ENCODE results near the gene VWA3B.
"Not testable (repeated sequence)": the region's sequence is repeated elsewhere in the genome, so short reads cannot be mapped to it uniquely, and the experiment has no call there.

Gene VWA3B

GRCh38 chr2:98268225-98268624, 181.3 kb downstream of the VWA3B start:
- DNase-seq: not testable (repeated sequence)

GRCh38 chr2:98269274-98269673, 182.3 kb downstream of the VWA3B start:
- DNase-seq: no peak

DNA sequence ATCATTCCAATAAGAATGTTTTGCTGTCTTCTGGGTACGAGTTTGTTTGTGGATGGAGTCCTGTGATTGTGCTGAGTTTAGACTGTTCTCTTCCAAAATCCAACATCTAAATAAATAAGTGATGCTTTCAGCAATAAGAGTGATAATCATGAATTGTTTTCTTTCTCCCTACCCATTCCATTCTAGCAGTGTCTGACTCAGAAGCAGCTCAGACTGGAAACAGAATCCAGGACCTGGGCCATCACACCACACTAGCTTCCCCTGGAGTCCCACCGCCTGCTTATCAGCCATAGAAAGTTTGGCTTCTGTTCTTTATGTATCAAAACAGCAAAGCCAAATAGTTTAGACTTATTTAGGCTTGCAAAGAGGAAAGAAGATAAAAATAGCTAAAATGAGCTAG, 182.9 kb downstream of the VWA3B start:
- DNase-seq: no peak

- no peak for DNase-seq
Measured at GRCh38 chr2:98277162-98277859, 190.3 kb downstream of the VWA3B start.

GRCh38 chr2:98278074-98278473, 191.1 kb downstream of the VWA3B start:
- no peak for DNase-seq

GRCh38 chr2:98280376-98281102, 193.6 kb downstream of the VWA3B start:
- DNase-seq: no peak

GRCh38 chr2:98281607-98282006, 194.6 kb downstream of the VWA3B start:
- DNase-seq: no peak

GRCh38 chr2:98282109-98282508, 195.1 kb downstream of the VWA3B start:
- DNase-seq: no peak

DNA sequence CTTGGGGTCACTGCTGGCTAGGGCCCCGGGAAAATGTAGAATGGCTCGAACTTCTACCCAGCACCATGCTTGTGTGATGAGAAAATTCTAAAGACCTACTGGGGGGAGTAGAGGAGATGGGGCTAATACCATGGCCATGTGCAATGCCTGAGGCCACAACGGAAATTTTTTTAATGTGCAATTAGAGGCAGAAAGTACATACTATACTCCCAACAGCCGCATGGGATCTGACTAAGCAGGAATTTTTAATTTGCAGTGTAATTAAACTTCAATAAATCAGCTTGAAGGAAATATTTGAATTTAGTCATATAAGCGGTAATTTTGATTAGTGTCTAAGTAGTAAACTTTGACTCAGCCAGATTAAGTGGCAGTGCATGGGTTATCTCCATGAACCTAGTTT, 206.1 kb downstream of the VWA3B start:
- no peak for DNase-seq

- no peak for DNase-seq
Measured at GRCh38 chr2:98293931-98294687, 207.1 kb downstream of the VWA3B start.

DNA sequence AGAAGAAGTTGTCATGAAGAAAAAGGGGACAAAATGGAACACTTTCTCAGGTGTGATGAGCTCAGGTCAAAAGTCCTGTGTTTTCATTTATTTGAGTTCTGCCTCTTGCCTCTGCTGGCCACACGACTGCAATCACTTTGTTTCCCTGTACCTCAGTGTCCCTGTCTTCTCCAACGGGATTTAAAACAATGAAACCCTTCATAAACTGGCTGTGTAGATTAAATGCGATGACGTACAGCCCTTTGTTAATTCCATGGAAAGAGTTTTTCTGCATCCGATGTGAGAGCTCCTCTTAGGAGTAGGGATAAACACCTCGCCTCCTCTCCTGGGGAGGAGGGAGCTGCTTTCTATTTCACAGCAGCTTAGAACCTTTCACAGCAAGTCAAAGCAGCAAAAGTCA, 207.7 kb downstream of the VWA3B start:
- DNase-seq: no peak

- DNase-seq: no peak
Measured at GRCh38 chr2:98295275-98295674, 208.3 kb downstream of the VWA3B start.

DNA sequence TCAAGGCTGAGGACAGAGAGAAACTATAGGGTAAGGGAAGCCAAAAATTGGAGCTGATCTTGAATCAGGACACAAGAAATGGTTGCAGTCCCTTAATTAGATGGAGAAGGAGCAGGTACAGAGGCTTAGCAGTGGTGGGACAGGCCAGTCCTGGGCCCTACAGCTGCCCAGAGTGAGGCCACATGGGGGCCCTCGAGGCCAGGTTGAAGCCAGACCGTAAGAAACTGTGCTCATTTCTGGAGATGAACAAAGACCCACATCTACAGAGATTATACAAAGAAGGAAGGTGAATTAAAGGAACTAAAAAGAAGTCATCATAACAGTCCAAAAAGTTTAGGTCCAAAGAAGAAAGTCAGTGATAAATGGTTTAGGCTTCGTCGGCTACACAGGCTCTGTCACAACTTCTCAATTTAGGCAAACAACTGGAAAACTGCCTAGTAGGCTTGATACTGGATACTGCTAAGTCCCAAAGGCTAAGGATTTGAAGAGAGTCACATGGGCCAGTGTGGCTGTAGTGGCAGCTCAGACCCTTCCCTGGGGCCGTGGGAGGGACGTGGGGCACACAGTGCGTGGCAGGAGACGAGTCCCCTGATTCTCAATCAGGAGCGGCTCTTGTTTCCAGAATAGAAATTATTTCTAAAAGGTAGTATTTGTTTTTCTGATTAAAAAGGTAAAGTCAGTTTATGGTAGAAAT, 208.9 kb downstream of the VWA3B start:
- no peak for DNase-seq

DNA sequence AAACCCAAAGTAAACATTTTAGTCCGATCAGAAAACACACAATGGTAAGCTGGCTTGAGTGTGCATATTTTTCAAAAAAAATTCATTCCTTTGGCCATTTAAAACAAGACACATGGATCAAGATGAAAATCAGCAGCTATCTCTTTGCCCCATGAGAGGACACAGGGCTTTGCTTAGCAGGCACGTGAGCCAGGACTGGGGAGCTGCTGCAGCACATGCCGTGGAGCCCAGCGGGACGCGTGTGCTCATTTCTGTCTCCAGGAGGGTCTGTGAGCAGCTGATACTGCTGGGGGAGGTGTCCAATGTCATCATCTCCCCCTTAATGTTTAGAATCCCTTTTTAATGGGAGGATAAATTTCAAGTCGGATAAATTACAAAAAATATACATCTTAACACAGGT, 209.5 kb downstream of the VWA3B start:
- no peak for DNase-seq

DNA sequence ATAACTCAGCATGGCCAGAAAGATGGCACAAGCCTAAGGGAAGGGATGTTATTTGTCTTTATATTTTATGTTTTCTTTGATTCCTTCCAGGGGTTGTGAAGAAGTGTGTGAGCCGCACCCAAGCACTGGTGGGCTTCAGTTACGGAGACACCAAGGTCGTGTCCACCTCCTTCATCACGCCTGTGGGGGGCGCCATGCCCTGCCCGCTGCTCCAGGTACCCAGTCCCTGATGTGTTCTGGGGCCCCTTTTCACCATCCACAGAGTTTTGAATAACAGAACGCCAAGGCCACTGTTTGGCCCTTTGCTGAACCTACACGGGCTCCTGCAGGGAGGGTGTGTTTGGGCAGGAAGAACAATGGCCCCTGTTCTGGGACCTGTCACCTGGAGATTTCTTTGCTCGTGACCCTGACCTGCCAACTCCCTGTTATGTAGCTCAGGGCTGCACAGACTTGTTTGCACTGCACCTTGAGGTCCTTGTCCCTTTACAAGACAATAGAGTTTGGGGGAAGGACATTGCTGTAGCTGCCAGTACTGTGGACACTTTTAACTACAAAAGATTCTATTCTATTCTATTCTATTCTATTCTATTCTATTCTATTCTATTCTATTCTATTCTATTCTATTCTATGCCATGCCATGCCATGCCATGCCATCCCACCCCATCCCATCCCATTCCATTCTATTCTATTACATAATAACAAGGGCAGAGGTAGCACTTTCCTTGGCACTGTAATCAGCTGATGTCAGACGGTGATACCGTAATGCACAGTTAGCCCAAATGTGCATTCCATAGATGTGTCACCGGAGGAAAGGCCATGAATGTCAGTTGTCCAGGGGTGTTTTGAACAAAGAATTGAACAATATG, 211.1 kb downstream of the VWA3B start:
- DNase-seq: no peak

GRCh38 chr2:98298683-98299164, 211.8 kb downstream of the VWA3B start:
- no peak for DNase-seq

DNA sequence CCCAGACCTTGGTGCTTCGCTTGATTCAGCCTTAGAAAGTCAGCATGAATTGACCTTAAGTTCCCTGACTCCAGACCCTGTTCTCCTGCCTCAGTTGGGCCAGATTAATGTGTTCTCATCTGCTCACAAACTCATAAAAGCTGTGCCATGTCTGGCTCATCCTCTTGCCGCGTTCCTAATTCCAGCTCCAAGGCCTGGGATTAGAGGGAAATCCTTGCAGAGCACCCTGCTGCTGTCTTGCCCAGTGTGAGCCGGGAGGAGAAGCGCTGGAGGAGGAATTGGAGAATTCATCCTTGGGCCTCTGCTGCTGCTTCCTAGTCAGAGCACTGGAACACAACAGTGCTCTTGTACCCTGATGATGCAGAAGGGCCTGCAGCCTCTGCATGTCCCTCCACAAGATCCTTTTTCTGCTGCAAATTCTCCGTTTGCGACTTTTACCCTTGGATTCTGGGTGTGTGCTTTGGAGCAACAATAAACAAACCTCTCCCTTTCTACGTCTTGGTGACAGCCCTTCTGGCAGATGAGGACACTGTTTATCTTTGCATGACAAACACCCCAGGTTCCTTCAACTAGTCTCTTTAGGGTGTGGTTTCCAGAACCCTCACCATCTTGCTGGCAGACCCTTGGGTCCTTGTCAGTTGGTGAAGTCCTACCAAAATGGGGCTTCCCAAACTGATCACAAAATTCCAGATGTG, 212.4 kb downstream of the VWA3B start:
- no peak for DNase-seq

DNA sequence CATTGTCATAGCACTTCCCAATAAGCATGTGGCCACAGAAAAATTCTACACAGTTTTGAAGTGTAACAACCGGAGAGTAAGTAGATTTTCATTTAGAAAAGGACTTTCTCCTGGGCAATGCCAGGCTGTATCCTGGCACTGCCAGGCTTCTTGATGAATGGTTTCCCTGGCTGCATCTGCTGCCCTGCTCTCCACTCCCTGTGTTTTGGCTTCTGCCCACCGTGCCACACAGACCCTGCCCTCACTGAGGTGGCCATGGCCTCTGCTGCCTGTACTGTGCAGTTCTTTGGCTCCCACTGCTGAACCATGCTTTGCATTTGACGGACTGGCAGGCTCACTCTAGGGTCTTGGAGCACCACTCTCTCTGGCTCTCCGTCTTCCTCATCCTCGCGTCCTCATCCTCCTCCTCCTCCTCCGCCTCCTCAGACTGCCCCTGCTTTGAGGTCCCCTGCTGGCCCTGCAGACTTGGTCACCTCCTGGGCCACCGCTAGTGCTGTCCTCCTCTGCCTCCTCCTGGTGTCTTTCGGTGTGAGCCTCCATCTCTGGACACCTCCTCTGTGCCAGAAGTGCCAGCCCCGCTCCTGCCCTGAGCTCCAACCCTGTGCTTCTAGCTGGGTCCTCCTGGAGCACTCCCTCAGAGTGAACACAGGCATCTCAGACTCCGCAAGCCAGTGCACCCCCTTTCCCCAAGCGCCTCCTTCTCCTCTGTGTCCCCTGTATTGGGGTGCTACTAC, 213.3 kb downstream of the VWA3B start:
- no peak for DNase-seq

- no peak for DNase-seq
Measured at GRCh38 chr2:98301469-98301868, 214.5 kb downstream of the VWA3B start.

- DNase-seq: not testable (repeated sequence)
Measured at GRCh38 chr2:98307131-98307696, 220.2 kb downstream of the VWA3B start.
